GM15510 (cell line): ENCODE results near the gene SRSF6.

Experiments used
- POLR2A ChIP-seq: IDR thresholded peaks from 3 replicates; pipeline ENCODE4 v1.6.1; 2011; ENCODE audit warnings: borderline replicate concordance; ENCODE audit not compliant: insufficient read length; ENCODE audit errors: extremely low read depth

The SRSF6 gene

DNA sequence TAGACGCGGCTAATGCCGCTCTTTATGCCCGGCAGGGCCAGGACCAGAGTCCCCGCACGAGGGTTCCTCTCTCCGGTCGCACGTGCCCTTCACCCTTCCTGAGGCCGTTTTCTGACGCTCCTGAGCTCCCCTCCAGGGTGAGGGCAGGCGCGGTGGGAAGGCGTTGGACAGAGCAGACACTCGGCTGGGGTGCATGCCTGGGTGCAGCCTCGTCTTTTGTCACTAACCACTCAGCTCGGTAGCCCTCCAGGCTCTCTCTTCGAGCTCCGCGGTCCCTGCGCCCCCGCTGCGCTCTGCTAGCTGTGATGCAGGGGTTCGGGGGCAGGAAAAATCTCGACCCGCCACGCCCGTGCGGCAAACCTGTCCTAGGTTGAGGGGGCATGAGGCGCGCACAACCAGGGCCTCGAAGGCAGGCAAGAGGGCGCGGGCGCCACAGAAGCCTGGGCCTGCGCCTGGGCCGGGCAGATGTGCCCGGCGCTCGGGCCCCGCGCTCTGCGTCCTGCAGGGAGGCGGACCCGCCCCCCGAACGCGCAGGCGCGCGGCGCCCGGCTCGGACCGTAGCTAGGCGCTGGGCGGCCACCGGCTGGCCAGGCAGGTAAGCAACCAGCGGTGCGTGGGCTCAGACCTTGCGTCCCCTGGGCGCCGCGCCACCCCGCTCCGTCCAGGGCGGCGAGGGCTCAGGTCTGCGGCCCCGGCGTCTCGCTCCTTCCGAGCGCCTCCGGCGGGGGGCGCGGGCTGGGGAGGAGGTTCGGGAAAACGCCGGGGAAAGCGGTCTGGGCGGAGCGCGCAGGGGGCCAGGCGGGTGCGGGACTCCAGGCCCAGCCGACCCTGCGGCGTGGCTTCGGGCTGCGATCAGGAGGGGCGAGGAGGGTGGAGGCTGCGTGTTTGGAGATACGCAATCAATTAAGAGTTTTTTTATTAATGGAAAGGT lies 49.7 kb downstream of the SRSF6 start, which contains the start of gene L3MBTL1:
Gene L3MBTL1, plus strand, starts transcription at position 548 of the 931 bp plus-strand sequence. CDS start 5,807 bp downstream, outside the sequence.
- no peak for TF ChIP-seq POLR2A

DNA sequence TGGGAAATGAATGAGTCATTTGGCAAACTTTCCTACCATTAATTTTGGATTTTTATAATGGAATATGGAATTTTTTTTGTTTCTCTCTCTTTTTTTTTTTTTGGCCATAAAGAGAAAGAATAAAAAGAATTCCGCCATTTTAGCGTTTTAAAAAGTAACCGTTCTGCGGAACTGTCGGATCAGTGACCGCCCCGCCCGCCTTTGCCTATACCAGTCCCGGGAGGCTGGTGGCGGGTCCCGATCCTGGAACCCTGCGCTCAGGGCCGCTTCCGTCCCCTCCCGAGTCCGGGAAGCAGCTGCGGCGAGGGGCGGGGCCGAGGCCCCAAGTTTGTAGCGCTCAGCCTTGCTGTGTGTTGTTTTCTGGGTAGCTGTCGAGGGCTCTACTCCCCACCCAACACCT lies 50.4 kb downstream of the SRSF6 start:
- no peak for TF ChIP-seq POLR2A

GRCh38 chr20:43508604-43509040 lies 50.9 kb downstream of the SRSF6 start:
- no peak for TF ChIP-seq POLR2A

GRCh38 chr20:43511879-43512278 lies 54.2 kb downstream of the SRSF6 start:
- no peak for TF ChIP-seq POLR2A

DNA sequence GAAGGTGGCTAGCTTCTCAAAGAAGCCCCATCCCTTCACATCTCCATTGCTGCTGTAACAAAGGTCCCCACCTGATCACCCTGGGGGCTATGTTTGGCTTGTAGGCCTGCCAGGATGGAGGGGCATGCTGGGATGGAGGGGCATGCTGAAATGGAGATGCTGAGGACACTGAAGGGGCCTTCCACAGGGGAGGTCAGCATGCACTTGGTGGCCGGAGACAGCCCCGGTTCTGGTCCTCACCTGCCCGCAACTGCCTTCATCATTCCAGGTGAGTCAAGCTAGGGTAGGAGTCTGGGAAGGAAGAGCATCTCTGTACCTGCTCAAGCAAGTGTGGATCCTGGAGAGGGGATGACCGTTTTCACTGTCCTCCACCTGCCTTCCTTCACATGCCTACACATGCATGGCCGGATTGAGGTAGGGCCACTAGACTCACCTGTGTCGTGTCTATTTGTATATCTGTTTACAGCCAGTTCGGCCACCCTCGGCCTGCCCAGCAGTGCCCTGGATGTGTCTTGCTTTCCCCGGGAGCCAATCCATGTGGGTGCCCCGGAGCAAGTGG lies 55.8 kb downstream of the SRSF6 start:
- TF ChIP-seq POLR2A: no peak
